ENCODE measurements around the gene SCN8A.

The SCN8A gene

DNA sequence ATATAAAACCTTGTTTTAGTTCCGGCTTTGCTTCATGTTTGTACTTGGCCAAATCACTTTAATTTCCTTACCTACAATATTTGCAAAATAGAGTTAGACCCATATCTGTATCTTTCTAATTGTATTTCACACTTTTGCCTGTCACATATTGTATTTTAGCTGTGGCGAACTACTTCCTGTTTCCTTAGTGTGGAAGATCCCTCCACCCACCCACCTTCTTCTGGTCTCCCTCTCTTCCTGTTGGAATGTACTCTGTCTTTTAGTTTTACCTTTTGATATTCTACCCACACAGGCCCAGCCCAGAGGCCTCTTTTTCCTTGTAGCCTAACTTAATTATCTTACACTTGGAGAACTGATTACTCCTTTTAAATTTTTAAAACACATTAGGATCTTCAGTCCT, 78.2 kb downstream of the SCN8A start:
- no peak for TF ChIP-seq CTCF (conservative IDR thresholded peaks at IDR 0.05; ENCODE audit: low read length)

GRCh38 chr12:51669996-51670395, 79.0 kb downstream of the SCN8A start:
- no peak overlapping the region for H3K4me3 ChIP-seq (ENCODE audit: low read length)
- DNase-seq (ENCODE audit: low read depth) = no peak
- no peak for TF ChIP-seq CTCF (conservative IDR thresholded peaks at IDR 0.05; ENCODE audit: low read length)

More for the DNA sequence above, 78.2 kb downstream of the SCN8A start:
- DNase-seq (ENCODE audit: low read depth) = no peak
- no peak overlapping the region for H3K4me3 ChIP-seq (ENCODE audit: low read length)

DNA sequence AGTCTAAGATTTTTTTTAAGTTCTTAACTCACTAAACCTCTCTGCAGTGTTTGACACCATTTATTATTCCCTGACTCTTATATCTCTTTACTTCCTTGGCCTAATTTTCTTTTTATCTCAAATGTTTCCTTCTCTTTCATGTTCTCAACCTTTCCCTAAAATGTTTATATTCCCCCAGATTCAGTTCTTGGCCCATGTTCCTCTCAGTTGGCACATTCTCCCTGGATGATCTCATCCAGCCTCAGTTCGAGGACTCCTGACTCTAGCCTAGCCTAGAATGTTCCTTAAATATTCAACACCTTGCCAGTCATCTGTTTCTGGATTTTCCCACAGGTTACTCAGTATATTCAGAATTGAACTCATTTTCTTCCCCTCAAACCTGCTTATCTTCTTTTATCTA, 81.3 kb downstream of the SCN8A start:
- H3K4me3 ChIP-seq (ENCODE audit: low read length) = no peak overlapping the region
- DNase-seq (ENCODE audit: low read depth) = no peak
- no peak for TF ChIP-seq CTCF (conservative IDR thresholded peaks at IDR 0.05; ENCODE audit: low read length)

- no peak for DNase-seq (ENCODE audit: low read depth)
- TF ChIP-seq CTCF (conservative IDR thresholded peaks at IDR 0.05; ENCODE audit: low read length) = no peak
- H3K4me3 ChIP-seq (ENCODE audit: low read length) = no peak overlapping the region
Measured at GRCh38 chr12:51675071-51675803, 84.2 kb downstream of the SCN8A start.

DNA sequence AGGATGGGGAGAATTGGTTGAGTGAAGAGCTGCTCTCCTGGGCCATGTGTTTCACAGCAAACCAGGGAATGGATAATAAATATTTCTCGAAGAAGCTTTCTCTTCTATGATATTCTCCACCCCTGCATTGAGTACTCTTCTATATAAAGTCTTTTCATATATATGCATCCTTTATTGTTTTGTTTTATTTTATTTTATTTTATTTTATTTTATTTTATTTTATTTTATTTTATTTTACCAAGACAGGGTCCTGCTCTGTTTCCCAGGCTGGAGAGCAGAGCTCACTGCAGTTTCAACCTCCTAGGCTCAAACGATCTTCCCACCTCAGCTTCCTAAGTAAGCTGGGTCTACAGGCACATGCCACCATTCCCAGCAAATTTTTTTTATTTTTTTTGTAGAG, 85.8 kb downstream of the SCN8A start:
- H3K4me3 ChIP-seq (ENCODE audit: low read length) = no peak overlapping the region
- TF ChIP-seq CTCF (conservative IDR thresholded peaks at IDR 0.05; ENCODE audit: low read length) = no peak
- no peak for DNase-seq (ENCODE audit: low read depth)

- no peak for TF ChIP-seq CTCF (conservative IDR thresholded peaks at IDR 0.05; ENCODE audit: low read length)
- no peak for DNase-seq (ENCODE audit: low read depth)
- no peak overlapping the region for H3K4me3 ChIP-seq (ENCODE audit: low read length)
Measured at GRCh38 chr12:51677284-51677968, 86.4 kb downstream of the SCN8A start.
